H1 (cell line): ENCODE data around the gene MID1. TPM values are rescaled to one million over a fixed set of nuclear protein-coding genes. Genes with fewer than 3 reads are reported as not detected.

ENCODE experiments used
- HDAC2 ChIP-seq, 2 experiments: fragments of 300-600 bp in 1 of 2; sonication (generic) in 1 of 2; IDR thresholded peaks; 2 replicates each; pipeline ENCODE4 v1.6.1; 2011 to 2012; ENCODE audit warnings: low read depth in 2 of 2, low read length in 2 of 2, mild to moderate bottlenecking in 2 of 2, moderate library complexity in 2 of 2, borderline replicate concordance in 1 of 2, inconsistent platforms in 1 of 2
- NRF1 ChIP-seq: IDR thresholded peaks from 2 replicates; pipeline ENCODE4 v1.6.1; 2011; ENCODE audit warnings: mild to moderate bottlenecking, low read depth, low read length, improper control_type of control experiment
- POLR2A ChIP-seq, 2 experiments: IDR thresholded peaks; 1 replicate in 1 of 2; 2 replicates in 1 of 2; pipeline ENCODE4 v1.6.1; 2011; ENCODE audit warnings: low read depth in 2 of 2, low read length in 2 of 2, mild to moderate bottlenecking in 2 of 2; ENCODE audit errors: control extremely low read depth in 1 of 2
- TAF7 ChIP-seq: optimal IDR thresholded peaks from 2 replicates; pipeline ENCODE3; 2011; ENCODE audit warnings: low read depth, mild to moderate bottlenecking, inconsistent platforms, low read length, moderate library complexity, borderline replicate concordance
- polyA plus RNA-seq, 7 experiments: library from polyadenylated mRNA; depleted of rRNA in 3 of 7; stranded (reverse) in 5 of 7; unstranded in 2 of 7; fragments of >200 nt in 5 of 7; fragments of 200-250 nt in 2 of 7; gene quantifications; 1 replicate in 5 of 7; 2 replicates in 1 of 7; 4 replicates in 1 of 7; pipeline versions ENCODE4 v1.2.1 to v1.2.3, GENCODE V29; 2011 to 2013; ENCODE audit warnings: missing spikeins in 2 of 7, mixed read lengths in 2 of 7
- total RNA-seq: library from RNA; stranded (reverse); fragmentation: NEBNext Ultra II Directional; extraction: Animal tissue kit (Norgen Biotek cat#: 25700); gene quantifications from 2 replicates; pipeline ENCODE4 v1.2.1, GENCODE V29; 2021

Gene MID1
- total and polyA plus RNA-seq, 2 of the 8 experiments (the other 6 are each of a cell fraction or from before 2014, with no cell fraction given) = 12.9 to 54.3 TPM

DNA sequence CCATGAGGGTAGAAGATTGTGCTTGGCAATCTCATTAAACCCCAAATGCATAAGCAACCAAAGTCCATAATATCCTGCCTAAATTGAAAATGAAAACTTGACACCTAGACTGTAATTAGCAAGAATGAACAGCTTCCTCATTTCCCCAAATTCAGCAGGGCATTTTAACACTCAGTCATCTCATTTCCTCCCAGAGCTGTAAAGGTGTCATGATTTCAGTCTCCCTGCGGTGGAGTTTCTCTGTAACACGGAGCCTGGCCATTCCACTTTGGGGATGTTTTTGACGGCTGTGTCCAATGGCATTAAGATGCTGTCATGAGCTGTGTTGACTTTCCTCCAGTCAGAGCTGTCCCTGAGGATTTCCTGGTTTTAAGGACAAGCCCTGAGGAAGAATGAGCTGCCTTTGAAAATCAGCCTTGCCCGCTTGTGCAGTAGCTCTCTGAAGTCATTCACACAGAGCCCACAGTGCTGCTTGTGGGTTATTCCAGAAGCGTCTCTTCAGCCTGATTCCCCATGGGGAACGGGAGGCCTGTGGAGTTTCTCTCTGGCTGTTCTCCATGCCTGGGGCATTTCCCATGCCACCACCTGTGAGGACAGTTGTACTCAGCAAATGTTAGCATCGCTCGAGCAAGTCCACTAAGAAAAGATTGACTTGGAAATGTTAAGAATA is 187.0 kb downstream of the MID1 start (continued):
- TF ChIP-seq HDAC2 (IDR thresholded peaks at IDR 0.05; ENCODE audit: borderline replicate concordance in 1 of 2, low read depth in 2 of 2, low read length in 2 of 2) (no peak), POLR2A (IDR thresholded peaks at IDR 0.05; ENCODE audit: control extremely low read depth in 1 of 2, low read depth in 2 of 2, low read length in 2 of 2) (no peak), TAF7 (no peak), NRF1 (no peak)
- TF ChIP-seq, all 59 proteins: peak for 0
